Erythroblast (primary cell): ENCODE measurements around the gene AHNAK.

Experiments
- GATA1 ChIP-seq: IDR thresholded peaks from 2 replicates; pipeline ENCODE4 v1.6.1; 2011; ENCODE audit warnings: low read depth, mild to moderate bottlenecking, control low read depth, low read length, moderate library complexity
- POLR2A ChIP-seq: IDR thresholded peaks from 2 replicates; pipeline ENCODE4 v1.6.1; 2011; ENCODE audit warnings: mild to moderate bottlenecking, low read length

GRCh38 chr11:62462508-62462892 is 84.1 kb downstream of the AHNAK start:
- TF ChIP-seq POLR2A, result peak; percentile 16
- no peak for TF ChIP-seq GATA1
